Testis (tissue), 2 donors: ENCODE data around the gene HPDL.

Experiments
- CTCF ChIP-seq, 3 experiments: fragments of 450-650 bp in 2 of 3; fragments of 200-600 bp in 1 of 3; sonication (generic) in 1 of 3; IDR thresholded peaks; one replicate each; pipeline ENCODE4 v1.5.1; 2016 to 2019; ENCODE audit warnings: antibody characterized with exemption in 3 of 3, mild to moderate bottlenecking in 2 of 3, moderate library complexity in 1 of 3
- POLR2A ChIP-seq: fragments of 450-650 bp; IDR thresholded peaks from one replicate; pipeline ENCODE4 v1.6.1; 2017; ENCODE audit warnings: antibody characterized with exemption, mild to moderate bottlenecking, moderate library complexity

GRCh38 chr1:45331436-45332345, 5.0 kb downstream of the HPDL start:
- TF ChIP-seq CTCF (IDR thresholded peaks at IDR 0.05), result no peak
- TF ChIP-seq POLR2A, result no peak
